Measurements from ENCODE around the gene C2CD4C. TPM values are rescaled to one million over a fixed set of nuclear protein-coding genes. Genes with fewer than 3 reads are reported as not detected.
"Not testable (repeated sequence)": the region's sequence is repeated elsewhere in the genome, so short reads cannot be mapped to it uniquely, and the experiment has no call there.

Gene C2CD4C
- total and polyA plus RNA-seq, 10 donors, result 0.23 to 2.1 (median 0.77) TPM; not detected in 1

- no peak overlapping the region for H3K27ac ChIP-seq
- no peak for TF ChIP-seq CTCF (IDR thresholded peaks at IDR 0.05 in 8 of 11, conservative IDR thresholded peaks at IDR 0.05 in 3 of 11)
- TF ChIP-seq POLR2AphosphoS5 (IDR thresholded peaks at IDR 0.05), result no peak
- no peak for TF ChIP-seq POLR2A (IDR thresholded peaks at IDR 0.05)
- peaks cover 0 to 11% (median 0%) of the 10 kb centered on the region in 7 donors for H3K27me3 ChIP-seq (replicated peaks in 1 of 7)
- WGBS, 5 donors, result 81 to 87% (median 85%) methylated on average over 45 to 49 of the region's 51 CpGs
- DNase-seq, result no peak
- intact Hi-C loops (cut with DNase I; ENCODE audit: low total_unique reads), result no loop called here
- peaks cover 0 to 20% (median 0%) of the 10 kb centered on the region in 6 donors for H3K36me3 ChIP-seq
- peak overlapping the region in 1 of 8 donors; percentile 25 for H3K4me3 ChIP-seq
- peaks cover 0 to 7% (median 0%) of the 10 kb centered on the region in 8 donors for H3K9me3 ChIP-seq
- peaks cover 0 to 4% (median 0%) of the 10 kb centered on the region in 6 donors for H3K4me1 ChIP-seq
Observed at GRCh38 chr19:426725-427445, 17.9 kb upstream of the C2CD4C start.

DNA sequence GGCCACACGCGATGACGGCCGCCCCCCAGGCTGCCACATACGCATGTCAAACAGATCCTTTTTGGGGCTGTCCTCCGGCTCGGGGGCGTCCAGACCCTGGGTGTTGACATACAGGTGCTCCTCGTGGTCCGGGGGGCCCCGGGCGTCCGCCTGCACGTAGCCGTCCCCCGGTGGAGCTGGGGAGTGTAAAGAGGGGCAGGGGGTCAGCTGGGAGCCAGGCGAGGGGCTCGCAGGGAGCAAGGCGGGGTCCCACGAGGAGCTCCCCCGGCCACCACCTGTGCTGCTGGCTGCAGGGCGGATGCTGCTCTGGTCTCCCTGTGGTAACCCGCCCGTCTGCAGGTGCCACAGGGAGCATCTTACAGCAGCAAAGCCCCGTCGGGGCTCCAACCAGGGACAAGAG, 16.1 kb upstream of the C2CD4C start:
- no peak for TF ChIP-seq POLR2A (IDR thresholded peaks at IDR 0.05)
- no peak for TF ChIP-seq POLR2AphosphoS5 (IDR thresholded peaks at IDR 0.05)
- TF ChIP-seq CTCF (IDR thresholded peaks at IDR 0.05 in 8 of 11, conservative IDR thresholded peaks at IDR 0.05 in 3 of 11), result no peak
- Histone ChIP-seq H3K4me3 (no peak overlapping the region), H3K27me3 (replicated peaks in 1 of 7) (peaks cover 0 to 11% (median 0%) of the 10 kb centered on the region in 7 donors), H3K27ac (no peak overlapping the region), H3K9me3 (no peaks in the 10 kb centered on the region), H3K36me3 (peaks cover 0 to 10% (median 0%) of the 10 kb centered on the region in 6 donors), H3K4me1 (peaks cover 0 to 7% (median 1%) of the 10 kb centered on the region in 6 donors)
- DNase-seq, result no peak
- intact Hi-C loops (cut with DNase I; ENCODE audit: low total_unique reads), result no loop called here
- WGBS, 5 donors, result 91 to 97% (median 93%) methylated on average over 23 to 26 of the region's 26 CpGs

GRCh38 chr19:424546-424945, 15.6 kb upstream of the C2CD4C start:
- DNase-seq, result no peak
- Histone ChIP-seq H3K4me1 (peaks cover 0 to 12% (median 5%) of the 10 kb centered on the region in 6 donors), H3K27me3 (replicated peaks in 1 of 7) (peaks cover 0 to 11% (median 0%) of the 10 kb centered on the region in 7 donors), H3K4me3 (no peak overlapping the region), H3K27ac (no peak overlapping the region), H3K36me3 (peaks cover 0 to 7% (median 0%) of the 10 kb centered on the region in 6 donors), H3K9me3 (no peaks in the 10 kb centered on the region)
- TF ChIP-seq CTCF (IDR thresholded peaks at IDR 0.05 in 8 of 11, conservative IDR thresholded peaks at IDR 0.05 in 3 of 11) (no peak), POLR2AphosphoS5 (IDR thresholded peaks at IDR 0.05) (no peak), POLR2A (IDR thresholded peaks at IDR 0.05) (no peak)
- intact Hi-C loops (cut with DNase I; ENCODE audit: low total_unique reads), result no loop called here
- 85 to 94% (median 92%) methylated on average over 9 to 15 of the region's 15 CpGs for WGBS, 5 donors

- no peak overlapping the region for H3K4me3 ChIP-seq
- no peak for DNase-seq
- TF ChIP-seq CTCF (IDR thresholded peaks at IDR 0.05 in 8 of 11, conservative IDR thresholded peaks at IDR 0.05 in 3 of 11) (no peak), POLR2AphosphoS5 (IDR thresholded peaks at IDR 0.05) (no peak), POLR2A (IDR thresholded peaks at IDR 0.05) (no peak)
- H3K9me3 ChIP-seq, result no peaks in the 10 kb centered on the region
- WGBS, 5 donors, result 81 to 89% (median 86%) methylated on average over 25 of the region's 25 CpGs
- H3K36me3 ChIP-seq, result peaks cover 0 to 7% (median 0%) of the 10 kb centered on the region in 6 donors
- H3K4me1 ChIP-seq, result peaks cover 0 to 18% (median 5%) of the 10 kb centered on the region in 6 donors
- H3K27me3 ChIP-seq (replicated peaks in 1 of 7), result peaks cover 0 to 11% (median 0%) of the 10 kb centered on the region in 7 donors
- H3K27ac ChIP-seq, result no peak overlapping the region
- intact Hi-C loops (cut with DNase I; ENCODE audit: low total_unique reads), result no loop called here
Observed at GRCh38 chr19:423691-424466, 14.9 kb upstream of the C2CD4C start.

DNA sequence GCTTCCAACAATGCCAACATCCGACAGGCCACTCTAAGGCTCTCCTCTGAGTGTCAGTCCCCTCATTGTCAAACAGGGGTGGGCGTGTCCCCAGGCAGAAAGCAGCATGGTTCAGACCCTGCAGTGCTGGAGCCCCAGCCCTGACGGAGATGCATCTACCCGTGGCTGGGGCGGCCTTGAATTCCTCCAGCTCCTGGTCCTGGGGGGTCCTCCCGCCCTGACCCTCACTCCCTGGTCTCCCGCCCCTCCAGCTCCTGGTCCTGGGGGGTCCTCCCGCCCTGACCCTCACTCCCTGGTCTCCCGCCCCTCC, 13.9 kb upstream of the C2CD4C start:
- 67 to 85% (median 79%) methylated on average over 5 to 9 of the region's 9 CpGs for WGBS, 5 donors
- H3K4me3 ChIP-seq; intact Hi-C loops (cut with DNase I; ENCODE audit: low total_unique reads); H3K27ac ChIP-seq; H3K36me3 ChIP-seq; H3K9me3 ChIP-seq; DNase-seq: not testable (repeated sequence)
- peaks cover 0 to 19% (median 5%) of the 10 kb centered on the region in 6 donors for H3K4me1 ChIP-seq
- H3K27me3 ChIP-seq (replicated peaks in 1 of 7), result peaks cover 0 to 16% (median 0%) of the 10 kb centered on the region in 7 donors
